Vagina (tissue), 2 donors: Measurements from ENCODE around the gene TGIF1.

Experiments used
- CTCF ChIP-seq, 3 experiments: fragments of 450-650 bp in 2 of 3; fragments of 200-600 bp in 1 of 3; sonication (generic) in 1 of 3; IDR thresholded peaks; one replicate each; pipeline ENCODE4 v1.5.1; 2017 to 2019; ENCODE audit warnings: antibody characterized with exemption in 3 of 3, mild to moderate bottlenecking in 2 of 3, moderate library complexity in 2 of 3
- POLR2A ChIP-seq, 2 donors: fragments of 450-650 bp; IDR thresholded peaks; one replicate each; pipeline ENCODE4 v1.6.1; 2017; ENCODE audit warnings: antibody characterized with exemption in 2 of 2, mild to moderate bottlenecking in 2 of 2, moderate library complexity in 2 of 2
- POLR2AphosphoS5 ChIP-seq, 2 donors: sonication (generic); formaldehyde crosslinking; IDR thresholded peaks; one replicate each; pipeline ENCODE4 v1.9.0; 2017; ENCODE audit warnings: antibody characterized with exemption in 2 of 2, mild to moderate bottlenecking in 2 of 2, low read depth in 1 of 2; ENCODE audit not compliant: insufficient read depth in 1 of 2

GRCh38 chr18:3453540-3454364, 3.8 kb downstream of the TGIF1 start:
- no peak for TF ChIP-seq CTCF (IDR thresholded peaks at IDR 0.05)
- TF ChIP-seq POLR2A (IDR thresholded peaks at IDR 0.05), result no peak
- TF ChIP-seq POLR2AphosphoS5 (IDR thresholded peaks at IDR 0.05; ENCODE audit: insufficient read depth in 1 of 2, low read depth in 1 of 2), result peak; percentile 64 to 82
